HUES48 (cell line): ENCODE data around the gene DDX25.

Experiments used
- H3K27ac ChIP-seq: one replicate; pipeline ENCODE4 v1.7.0; 2013; ENCODE audit warnings: low read depth, low read length, inconsistent platforms
- H3K27me3 ChIP-seq: 2 replicates; pipeline ENCODE4 v1.6.1; 2013; ENCODE audit warnings: mild to moderate bottlenecking, low read length; ENCODE audit not compliant: control insufficient read depth, insufficient read depth
- H3K36me3 ChIP-seq: 2 replicates; pipeline ENCODE4 v1.6.1; 2013; ENCODE audit warnings: low read length; ENCODE audit not compliant: control insufficient read depth, insufficient read depth
- H3K4me1 ChIP-seq: 2 replicates; pipeline ENCODE4 v1.6.1; 2013; ENCODE audit warnings: mild to moderate bottlenecking, low read length; ENCODE audit not compliant: control insufficient read depth, insufficient read depth
- H3K4me3 ChIP-seq: 2 replicates; pipeline ENCODE4 v1.5.1; 2013; ENCODE audit warnings: mild to moderate bottlenecking, low read depth, low read length
- H3K9ac ChIP-seq: 2 replicates; pipeline ENCODE4 v1.6.1; 2013; ENCODE audit warnings: mild to moderate bottlenecking, low read depth, low read length, moderate library complexity
- H3K9me3 ChIP-seq: 2 replicates; pipeline ENCODE4 v1.6.1; 2013; ENCODE audit warnings: low read length; ENCODE audit not compliant: control insufficient read depth, insufficient read depth

Gene DDX25

DNA sequence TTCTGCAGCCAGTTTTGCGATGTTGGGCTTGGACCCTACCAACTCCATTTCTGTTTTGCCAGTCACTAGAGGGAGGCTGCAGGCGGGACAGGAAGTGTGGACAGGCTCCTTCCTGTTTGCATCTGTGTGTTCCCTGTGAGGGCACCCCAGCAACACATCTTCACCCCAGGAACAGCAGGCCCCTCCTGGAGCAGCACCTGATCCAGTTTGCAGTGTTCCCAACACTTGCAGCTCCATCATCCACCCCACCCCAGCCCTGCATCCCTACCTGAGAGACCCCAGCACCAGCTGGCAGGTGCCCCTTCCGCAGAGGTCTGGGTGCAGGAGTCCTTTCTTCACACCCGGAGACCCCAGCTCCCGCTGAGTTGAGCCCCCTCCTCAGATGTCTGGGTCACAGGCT, 34.1 kb downstream of the DDX25 start:
- no peaks in the 10 kb centered on the region for H3K9me3 ChIP-seq
- H3K36me3 ChIP-seq: no peaks in the 10 kb centered on the region
- H3K9ac ChIP-seq: no peak overlapping the region
- H3K4me3 ChIP-seq: no peak overlapping the region
- H3K27ac ChIP-seq: no peak overlapping the region
- H3K4me1 ChIP-seq: peaks cover 18% of the 10 kb centered on the region
- no peaks in the 10 kb centered on the region for H3K27me3 ChIP-seq

DNA sequence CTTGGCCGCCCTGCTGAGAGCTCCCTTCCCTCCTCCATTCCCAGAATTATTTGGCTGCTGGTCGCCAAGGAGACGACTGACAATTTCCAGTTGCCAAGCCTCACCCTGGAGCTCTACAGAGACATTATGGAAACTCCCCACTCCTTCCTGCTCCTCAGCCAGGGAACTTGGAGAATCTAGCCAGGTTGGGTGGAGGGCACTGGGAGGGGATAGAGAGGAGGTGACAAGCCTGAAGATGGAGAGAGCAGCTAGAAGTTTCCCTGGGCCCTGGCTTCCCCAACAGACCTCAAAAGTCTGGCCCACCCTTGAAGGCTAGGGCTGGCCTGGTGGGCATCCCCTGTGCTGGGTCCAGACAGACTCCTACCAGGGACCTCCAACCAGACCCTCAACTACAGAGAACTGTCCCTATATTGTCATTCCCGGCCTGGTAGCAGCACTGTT, 34.8 kb downstream of the DDX25 start:
- Histone ChIP-seq H3K4me3 (no peak overlapping the region), H3K36me3 (no peaks in the 10 kb centered on the region), H3K4me1 (peaks cover 11% of the 10 kb centered on the region), H3K9ac (no peak overlapping the region), H3K27ac (no peak overlapping the region), H3K27me3 (no peaks in the 10 kb centered on the region), H3K9me3 (no peaks in the 10 kb centered on the region)

DNA sequence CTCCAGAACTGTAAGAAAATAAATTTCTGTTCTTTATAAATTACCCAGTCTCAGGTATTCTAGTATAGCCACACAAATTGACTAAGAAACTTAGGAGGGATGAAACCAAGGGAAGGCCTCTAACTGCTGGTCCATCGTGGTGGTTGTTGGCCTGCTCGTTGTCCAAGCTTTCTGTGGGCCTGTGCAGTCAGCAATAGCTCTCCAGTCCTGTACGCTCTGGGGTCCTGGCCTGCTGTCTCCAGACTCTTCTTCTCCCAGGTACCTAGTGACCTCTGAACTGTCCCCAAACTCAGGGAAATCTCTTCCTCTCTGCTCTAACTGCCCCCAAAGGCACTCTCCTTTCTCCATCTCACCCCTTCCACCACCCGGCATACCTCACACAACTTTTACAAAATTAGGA, 35.8 kb downstream of the DDX25 start:
- no peak overlapping the region for H3K9ac ChIP-seq
- H3K27ac ChIP-seq: no peak overlapping the region
- H3K4me3 ChIP-seq: no peak overlapping the region
- no peaks in the 10 kb centered on the region for H3K27me3 ChIP-seq
- H3K36me3 ChIP-seq: no peaks in the 10 kb centered on the region
- peaks cover 10% of the 10 kb centered on the region for H3K4me1 ChIP-seq
- H3K9me3 ChIP-seq: no peaks in the 10 kb centered on the region

DNA sequence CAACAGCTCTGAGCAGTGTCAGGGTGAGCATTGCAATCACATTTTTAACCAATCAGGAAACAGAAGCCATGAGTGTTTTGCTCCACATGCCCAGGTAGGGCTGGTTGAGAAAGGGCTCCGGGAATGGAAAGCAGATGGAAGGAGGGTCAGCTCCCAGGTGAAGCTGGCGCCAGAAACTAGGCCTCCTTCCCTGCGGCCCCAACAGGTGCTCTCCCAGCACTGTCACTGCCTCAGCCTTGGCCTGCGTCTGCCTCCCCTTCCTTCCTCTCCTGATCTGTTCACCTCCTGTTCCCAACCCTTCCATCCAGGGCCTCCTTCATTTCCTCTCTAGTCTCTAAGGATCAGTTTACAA, 36.9 kb downstream of the DDX25 start:
- Histone ChIP-seq H3K27me3 (no peaks in the 10 kb centered on the region), H3K36me3 (no peaks in the 10 kb centered on the region), H3K4me1 (peaks cover 10% of the 10 kb centered on the region), H3K4me3 (no peak overlapping the region), H3K27ac (no peak overlapping the region), H3K9ac (no peak overlapping the region), H3K9me3 (no peaks in the 10 kb centered on the region)

DNA sequence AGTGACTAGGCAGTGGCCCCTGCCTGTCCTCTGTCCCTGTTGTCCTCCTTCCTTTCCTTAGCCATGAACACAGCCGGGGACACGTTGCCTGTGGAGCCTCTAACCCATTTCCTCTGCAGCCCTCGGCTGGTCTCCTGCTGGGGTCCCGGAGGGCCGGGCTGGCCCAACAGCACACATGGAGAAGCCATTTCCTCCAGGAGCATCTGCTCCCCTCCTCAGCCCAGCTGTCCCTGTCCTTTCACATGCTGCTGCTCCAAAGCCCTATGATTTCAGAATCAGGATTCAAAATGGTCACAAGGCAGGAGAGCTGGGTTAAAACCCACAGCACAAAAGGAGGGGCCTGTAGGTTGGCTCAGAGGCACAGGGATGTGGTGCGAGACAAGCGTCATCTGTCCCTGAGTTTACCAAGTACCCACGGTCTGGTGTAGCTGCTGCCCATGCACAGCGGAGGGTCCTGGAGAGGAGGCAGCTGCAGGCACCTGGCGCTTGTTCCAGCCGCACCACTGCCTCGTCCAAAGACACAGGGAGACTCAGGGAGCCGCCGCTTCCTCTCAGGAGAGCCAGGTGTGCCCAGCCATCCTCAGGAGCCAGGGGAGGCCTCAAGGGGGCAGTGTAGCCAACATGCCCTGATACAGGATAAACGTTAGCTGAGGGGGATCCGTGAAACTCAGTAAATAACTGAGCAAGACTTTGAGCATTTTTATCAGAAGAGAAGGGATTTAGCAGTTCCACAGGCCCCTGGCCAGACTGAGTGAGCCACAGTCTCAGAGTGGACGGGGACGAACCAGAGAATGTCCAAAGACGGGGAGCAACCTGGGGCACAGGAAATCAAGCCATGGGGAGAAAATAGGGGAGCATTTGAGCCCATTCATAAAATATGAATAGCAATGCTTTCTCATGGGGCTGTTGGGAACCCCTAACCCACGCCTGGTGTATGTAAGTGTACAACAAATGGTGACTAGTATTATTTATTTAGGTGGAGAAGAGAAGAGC, 37.6 kb downstream of the DDX25 start:
- no peak overlapping the region for H3K9ac ChIP-seq
- no peaks in the 10 kb centered on the region for H3K27me3 ChIP-seq

DNA sequence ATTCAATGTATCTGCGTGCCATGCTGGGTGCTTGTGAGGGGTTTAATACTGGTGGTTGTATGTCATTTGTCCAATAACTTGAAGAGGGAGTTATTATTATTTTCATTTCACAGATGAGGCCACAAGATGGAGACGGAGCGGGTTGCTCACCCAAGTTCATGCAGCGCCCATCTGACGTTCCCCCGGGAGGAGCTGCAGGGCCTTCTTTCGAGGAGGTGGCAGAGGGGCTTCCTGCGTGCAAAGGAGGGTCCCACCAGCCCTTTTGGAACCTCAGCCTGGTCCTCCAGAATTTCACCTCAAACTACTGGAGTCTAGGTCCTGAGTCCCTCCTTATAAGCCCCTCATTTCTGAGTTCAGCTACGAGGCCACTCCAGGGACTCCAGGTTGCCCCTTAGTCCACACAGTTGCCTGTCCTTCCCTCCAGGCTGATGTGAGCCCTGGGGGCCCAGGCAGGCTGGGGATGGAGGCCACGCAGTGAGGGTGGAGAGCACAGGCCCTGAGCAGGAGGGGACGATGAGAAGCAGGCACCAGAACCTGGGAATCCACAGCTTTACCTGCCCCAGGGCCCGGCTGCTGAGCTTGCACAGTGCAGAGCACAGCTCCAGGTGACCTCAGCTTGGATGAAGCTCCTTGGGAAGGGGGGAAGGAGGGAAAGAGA, 38.6 kb downstream of the DDX25 start:
- Histone ChIP-seq H3K27ac (no peak overlapping the region), H3K9ac (no peak overlapping the region), H3K4me1 (peaks cover 10% of the 10 kb centered on the region), H3K9me3 (no peaks in the 10 kb centered on the region), H3K36me3 (no peaks in the 10 kb centered on the region), H3K27me3 (no peaks in the 10 kb centered on the region), H3K4me3 (no peak overlapping the region)

More for the DNA sequence above, 37.6 kb downstream of the DDX25 start:
- H3K36me3 ChIP-seq: no peaks in the 10 kb centered on the region
- H3K27ac ChIP-seq: no peak overlapping the region
- no peak overlapping the region for H3K4me3 ChIP-seq
- H3K9me3 ChIP-seq: no peaks in the 10 kb centered on the region
- H3K4me1 ChIP-seq: peaks cover 10% of the 10 kb centered on the region

DNA sequence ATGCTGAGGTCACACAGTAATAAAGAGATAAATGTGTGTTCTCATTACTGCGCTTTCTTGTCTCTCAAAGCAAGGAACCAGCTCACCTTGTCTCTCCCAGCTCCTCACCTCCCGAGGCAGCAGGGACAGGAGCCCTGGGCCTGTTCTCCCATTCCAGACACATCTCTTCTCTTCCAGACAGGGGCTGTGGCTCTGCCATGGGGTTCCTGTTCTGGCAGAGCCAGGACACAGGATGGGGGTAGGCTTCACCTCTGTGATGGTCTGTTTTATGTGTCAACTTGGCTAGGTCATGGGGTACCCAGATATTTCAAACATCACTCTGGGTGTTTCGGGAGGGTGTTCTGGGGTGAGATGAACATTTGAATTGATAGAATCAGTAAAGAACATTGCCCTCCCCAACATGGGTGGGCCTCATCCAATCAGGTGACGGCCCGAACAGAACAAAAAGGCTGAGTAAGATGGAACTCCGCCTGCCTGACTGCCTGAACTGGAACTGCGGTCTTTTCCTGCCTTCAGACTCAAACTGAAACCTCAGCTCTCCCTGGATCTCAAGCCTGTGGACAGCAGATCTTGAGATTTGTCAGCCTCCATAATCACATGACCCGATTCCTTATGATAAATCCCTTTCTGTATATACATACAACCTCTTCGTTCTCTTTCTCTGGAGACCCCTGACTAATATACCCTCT, 39.5 kb downstream of the DDX25 start:
- peaks cover 10% of the 10 kb centered on the region for H3K4me1 ChIP-seq
- H3K9me3 ChIP-seq: no peaks in the 10 kb centered on the region
- H3K36me3 ChIP-seq: no peaks in the 10 kb centered on the region
- H3K4me3 ChIP-seq: no peak overlapping the region
- H3K27me3 ChIP-seq: no peaks in the 10 kb centered on the region
- no peak overlapping the region for H3K9ac ChIP-seq
- no peak overlapping the region for H3K27ac ChIP-seq

DNA sequence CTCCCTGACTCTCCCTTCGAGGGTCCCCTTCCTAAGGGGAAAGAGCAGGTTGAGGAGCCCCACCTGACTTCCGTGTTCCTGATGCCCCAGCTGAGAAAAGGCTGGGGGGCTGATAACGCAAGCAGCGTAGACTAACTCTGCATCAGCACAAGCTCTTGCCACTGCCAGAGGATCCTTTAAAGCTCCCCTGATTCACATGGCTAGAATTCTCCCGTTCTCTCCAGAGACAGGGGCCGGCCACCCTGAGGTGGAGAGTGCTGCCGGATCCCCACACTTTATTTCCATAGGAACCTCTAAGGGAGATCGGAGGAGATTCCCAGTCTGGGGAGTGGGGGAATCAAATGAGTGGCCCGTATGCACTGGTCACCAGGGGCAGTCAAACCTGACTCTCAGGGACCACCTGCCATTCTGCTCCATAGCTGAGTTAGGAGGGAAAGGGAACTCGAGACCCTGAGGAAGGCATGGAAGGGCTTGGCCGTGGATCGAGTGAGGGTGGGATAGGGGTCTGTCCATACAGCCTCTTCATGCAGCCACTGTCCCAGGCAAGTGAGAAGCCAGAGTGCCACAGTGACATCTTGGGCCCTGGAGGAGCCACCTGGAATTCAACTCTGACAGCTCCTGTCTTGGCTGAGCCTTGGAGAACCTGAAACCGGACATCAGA, 40.2 kb downstream of the DDX25 start:
- Histone ChIP-seq H3K9me3 (no peaks in the 10 kb centered on the region), H3K9ac (no peak overlapping the region), H3K4me3 (no peak overlapping the region), H3K36me3 (no peaks in the 10 kb centered on the region), H3K27ac (no peak overlapping the region), H3K27me3 (no peaks in the 10 kb centered on the region), H3K4me1 (peaks cover 10% of the 10 kb centered on the region)

DNA sequence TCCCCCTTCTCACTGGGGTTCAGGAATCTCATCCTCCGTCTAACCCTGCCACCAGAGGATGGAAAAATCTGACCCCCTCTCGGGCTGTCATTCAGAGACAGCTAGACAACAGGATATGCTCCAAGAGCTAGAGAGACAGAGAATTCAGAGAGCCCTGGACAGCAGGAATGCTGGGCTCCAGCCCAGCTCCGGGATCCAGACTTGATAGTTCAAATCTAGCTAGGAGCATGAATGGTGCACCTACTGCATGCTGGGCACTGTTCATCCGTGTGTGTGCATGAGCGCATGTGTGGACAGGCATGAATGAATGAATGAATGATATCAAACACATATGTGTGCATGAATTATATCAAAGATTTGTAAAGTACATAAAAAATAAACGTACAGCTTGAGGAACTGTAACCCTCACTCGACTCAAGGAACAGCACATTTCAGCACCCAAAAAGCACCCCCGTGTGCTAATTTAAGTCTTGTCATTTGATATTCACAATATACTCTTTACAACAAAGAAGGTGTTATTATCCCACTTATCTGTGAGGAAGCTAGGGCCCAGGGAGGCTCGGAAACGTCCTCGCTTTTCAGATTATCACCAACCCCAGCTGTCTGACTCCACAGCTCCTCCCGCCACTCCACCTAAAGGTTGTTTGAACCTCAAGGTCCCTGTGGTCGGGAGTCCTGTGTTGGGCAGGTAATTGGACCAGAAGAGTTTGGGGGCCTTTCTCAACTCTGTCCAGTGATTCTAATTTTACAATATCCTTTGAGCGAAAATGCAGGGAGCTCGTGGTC, 40.9 kb downstream of the DDX25 start:
- H3K9me3 ChIP-seq: no peaks in the 10 kb centered on the region
- no peak overlapping the region for H3K4me3 ChIP-seq
- H3K36me3 ChIP-seq: no peaks in the 10 kb centered on the region
- H3K27me3 ChIP-seq: no peaks in the 10 kb centered on the region
- H3K27ac ChIP-seq: no peak overlapping the region
- H3K4me1 ChIP-seq: peaks cover 10% of the 10 kb centered on the region
- no peak overlapping the region for H3K9ac ChIP-seq
